GM19463 (cell line): ENCODE measurements around the gene TRIM13.
A peak's percentile ranks its signal among the peaks of the same experiment; 100 is the strongest.

Experiments used
- ATAC-seq: cut with Tn5 transposase; IDR thresholded peaks from one replicate; pipeline ENCODE4 v1.9.1; 2021; ENCODE audit warnings: mild to moderate bottlenecking, moderate library complexity; ENCODE audit not compliant: unreplicated experiment

The TRIM13 gene

DNA sequence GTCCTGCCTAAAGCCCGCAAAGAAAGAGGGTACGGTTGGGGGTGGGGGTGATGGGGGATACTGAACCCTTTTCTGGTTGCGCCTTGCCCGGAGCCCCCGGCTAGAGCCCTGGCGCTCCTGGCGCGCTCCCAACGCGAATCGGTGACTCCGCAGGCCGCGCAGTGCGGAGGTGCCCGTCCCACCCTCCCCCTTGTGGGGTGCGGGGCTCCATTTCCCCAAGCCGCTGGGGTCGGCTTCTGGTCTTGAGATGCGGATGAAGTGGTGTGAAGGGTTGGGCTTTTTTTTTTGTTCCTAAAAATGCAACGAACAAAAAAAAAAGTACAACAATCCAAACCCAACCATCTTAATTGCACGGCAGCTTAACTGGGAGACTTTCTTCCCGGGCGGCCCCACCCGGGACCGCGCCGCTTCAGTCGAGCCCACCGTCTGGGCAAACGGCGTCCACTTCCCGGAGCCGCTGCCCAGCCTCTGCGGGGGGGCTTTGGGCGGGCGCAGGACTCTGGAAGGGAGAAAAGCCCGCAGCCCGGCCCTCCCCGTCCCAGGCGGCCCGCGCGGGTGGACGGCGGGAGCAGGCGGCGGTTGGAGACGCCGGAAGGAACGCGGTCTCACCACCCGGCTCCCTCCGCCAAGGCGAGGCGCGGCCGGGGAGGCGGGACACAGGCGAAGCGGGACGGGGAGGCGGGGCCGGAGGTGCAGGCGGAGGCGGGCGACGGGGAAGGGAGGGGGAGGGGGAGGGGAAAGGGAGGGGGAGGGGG, 504 bp upstream of the TRIM13 start:
- peak; percentile 51 for ATAC-seq

DNA sequence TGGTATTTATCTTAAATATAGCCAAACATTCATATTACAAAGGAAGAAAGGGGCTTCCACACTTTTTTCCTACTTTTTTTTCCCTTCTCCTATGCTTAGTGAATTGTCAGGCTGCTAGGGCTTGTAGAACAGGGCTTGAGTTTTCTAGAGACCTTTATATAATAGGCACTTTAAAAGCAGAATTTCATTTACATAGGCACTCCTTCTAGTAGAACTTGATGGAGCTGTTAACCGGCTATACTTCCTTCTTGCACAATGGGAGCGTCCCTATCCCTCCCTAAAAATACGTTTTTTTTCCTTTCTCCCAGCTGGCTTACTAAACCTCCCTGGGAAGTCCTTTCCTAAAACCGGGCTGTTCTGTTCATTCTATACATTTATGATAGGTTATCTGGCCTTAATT, 1.1 kb downstream of the TRIM13 start:
- ATAC-seq: no peak

DNA sequence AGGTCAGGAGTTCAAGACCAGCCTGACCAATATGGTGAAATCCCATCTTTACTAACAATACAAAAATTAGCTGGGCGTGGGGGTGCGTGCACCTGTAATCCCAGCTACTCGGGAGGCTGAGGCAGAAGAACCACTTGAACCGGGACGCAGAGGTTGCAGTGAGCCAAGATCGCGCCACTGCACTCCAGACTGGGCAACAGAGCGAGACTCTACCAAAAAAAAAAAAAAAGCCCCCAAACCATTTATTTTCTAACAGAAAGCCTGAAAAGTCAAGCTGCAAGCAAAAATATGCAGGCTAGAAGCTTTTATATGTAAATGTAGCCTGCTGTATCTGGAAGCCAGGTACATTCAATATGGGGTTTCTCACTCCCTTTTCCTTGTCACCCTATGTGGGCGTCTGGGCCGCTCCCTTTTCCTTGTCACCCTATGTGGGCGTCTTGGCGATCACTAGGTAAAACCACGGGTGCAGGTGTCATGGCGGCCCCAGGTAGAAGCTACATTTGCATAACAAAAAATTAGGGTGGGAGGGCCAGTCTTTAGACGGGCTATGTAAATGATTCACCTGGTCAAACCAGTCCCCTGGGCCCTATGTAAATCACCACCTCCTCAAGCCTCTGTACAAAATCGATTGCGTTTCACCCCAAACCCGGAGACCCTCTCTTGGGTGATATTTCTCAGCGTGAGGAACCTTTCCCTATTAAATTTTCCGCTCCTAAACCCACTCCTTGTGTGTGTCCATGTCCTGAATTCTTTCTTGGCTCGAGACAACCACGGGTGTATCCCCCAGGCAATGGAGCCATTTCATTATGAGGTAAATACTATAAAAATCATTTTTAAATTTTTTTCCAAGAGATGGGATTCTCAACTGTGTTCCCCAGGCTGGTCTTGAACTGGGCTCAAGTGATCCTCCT, 2.1 kb downstream of the TRIM13 start:
- ATAC-seq: no peak

DNA sequence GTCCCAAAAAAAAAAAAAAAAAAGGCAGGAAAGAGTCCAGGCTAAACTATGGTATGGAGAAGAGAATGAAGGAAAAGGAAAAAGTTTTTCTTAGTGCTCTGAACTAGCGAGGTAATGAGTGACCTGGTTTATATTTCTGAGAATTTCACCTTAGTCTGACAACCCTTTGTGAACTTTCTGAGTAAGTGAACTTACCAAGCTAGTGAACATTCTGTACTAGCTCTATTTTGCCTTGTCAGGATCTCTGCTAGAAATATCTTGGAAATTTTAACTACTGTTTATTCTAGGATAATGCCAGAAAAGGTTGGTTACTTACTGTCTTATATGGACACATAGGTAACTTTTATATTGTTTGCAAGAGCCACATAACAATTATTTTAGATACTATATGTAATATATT, 4.4 kb downstream of the TRIM13 start:
- ATAC-seq: no peak

DNA sequence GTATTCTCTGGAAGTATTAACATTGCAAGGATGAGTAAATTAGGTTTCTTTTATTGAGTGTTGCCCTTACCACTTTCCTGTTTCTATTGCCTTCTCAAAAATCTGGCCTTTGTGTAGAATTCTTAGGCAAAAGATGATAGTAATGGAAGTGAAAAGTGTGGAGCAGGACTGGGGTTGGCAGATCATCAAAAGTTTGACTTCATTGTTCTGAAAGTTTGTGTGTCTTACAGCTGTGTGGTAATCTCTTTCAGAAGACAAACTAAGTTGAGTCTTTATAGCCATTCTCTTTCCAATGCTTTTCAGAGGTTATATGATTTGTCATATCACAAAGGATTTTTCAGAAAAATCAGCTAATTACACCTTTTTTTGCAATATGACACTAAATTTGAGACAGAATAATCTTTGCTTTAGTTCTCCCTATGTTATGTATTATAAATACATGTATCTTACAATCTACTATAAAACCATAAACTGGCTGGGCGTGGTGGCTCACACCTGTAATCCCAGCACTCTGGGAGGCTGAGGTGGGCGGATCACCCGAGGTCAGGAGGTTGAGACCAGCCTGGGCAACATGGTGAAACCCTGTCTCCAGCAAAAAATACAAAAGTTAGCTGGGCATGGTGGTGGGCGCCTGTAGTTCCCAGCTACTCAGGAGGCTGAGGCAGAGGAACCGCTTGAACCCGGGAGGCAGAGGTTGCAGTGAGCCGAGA, 9.7 kb downstream of the TRIM13 start:
- no peak for ATAC-seq

DNA sequence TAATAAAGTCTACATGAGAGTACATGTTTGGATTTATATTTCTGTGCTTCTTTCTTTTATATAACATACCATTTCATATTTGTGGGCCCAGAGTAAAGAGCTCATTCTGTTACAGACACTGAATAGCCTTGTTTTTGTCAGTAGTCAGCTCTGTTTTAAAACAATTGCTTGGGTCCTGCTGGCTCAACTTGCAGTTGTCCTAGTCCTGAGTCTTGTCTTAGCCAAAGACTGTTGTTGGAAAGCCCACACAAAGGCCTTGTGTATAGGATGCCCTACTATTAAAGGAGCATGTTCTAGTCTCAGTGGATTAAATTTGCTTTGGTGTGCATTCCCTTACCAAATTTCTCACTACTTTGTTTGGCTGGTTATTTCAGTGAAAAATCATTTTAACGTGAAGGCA, 14.6 kb downstream of the TRIM13 start:
- ATAC-seq: no peak

DNA sequence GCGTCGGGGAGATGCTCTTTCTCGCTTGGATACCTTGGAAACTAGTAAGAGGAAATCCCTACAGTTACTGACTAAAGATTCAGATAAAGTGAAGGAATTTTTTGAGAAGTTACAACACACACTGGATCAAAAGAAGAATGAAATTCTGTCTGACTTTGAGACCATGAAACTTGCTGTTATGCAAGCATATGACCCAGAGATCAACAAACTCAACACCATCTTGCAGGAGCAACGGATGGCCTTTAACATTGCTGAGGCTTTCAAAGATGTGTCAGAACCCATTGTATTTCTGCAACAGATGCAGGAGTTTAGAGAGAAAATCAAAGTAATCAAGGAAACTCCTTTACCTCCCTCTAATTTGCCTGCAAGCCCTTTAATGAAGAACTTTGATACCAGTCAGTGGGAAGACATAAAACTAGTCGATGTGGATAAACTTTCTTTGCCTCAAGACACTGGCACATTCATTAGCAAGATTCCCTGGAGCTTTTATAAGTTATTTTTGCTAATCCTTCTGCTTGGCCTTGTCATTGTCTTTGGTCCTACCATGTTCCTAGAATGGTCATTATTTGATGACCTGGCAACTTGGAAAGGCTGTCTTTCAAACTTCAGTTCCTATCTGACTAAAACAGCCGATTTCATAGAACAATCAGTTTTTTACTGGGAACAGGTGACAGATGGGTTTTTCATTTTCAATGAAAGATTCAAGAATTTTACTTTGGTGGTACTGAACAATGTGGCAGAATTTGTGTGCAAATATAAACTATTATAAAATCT, 15.7 kb downstream of the TRIM13 start:
- ATAC-seq: no peak

DNA sequence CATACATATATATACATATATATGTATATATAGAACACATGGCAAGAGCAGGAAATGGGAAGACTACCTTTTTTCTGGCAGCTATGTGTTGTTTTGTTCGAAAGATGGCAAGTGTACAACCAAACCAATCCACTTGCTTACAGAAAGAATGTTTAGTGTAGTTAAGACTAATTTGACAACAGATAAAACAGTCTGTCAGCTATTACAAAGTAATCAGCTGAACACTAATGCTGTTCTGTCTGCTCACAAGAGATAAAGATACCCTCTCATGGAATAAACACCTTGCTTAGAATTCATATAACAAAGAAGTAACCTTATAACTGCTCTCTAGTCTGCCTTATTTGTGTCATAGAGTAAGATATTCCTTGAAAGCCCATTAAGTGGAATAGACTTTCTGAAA, 17.5 kb downstream of the TRIM13 start:
- no peak for ATAC-seq

DNA sequence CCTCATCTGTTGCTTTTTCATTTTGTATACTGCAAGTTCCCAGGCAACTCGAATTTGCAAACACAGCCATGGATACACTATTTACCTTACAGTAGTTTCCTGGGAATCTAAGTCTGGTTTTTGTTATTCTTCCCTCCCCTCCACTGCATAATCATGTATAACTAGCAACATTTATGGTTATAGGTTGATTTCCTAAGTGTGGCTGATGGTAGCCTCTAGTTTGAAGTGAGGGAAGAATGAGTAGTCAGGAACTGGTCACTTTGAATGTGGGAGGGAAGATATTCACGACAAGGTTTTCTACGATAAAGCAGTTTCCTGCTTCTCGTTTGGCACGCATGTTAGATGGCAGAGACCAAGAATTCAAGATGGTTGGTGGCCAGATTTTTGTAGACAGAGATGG, 18.4 kb downstream of the TRIM13 start, which contains the start of gene KCNRG:
Gene KCNRG (plus strand): TSS at position 187 of the 400 bp plus-strand sequence. CDS start 50 bp downstream, at position 237.
- ATAC-seq: no peak

DNA sequence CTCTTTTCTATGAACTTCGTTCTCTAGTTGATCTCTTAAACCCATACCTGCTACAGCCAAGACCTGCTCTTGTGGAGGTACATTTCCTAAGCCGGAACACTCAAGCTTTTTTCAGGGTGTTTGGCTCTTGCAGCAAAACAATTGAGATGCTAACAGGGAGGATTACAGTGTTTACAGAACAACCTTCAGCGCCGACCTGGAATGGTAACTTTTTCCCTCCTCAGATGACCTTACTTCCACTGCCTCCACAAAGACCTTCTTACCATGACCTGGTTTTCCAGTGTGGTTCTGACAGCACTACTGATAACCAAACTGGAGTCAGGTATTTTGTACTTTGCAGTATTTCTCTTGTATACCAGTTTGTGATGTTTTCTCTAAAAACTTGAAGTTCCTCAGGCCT, 18.9 kb downstream of the TRIM13 start:
- ATAC-seq: no peak

DNA sequence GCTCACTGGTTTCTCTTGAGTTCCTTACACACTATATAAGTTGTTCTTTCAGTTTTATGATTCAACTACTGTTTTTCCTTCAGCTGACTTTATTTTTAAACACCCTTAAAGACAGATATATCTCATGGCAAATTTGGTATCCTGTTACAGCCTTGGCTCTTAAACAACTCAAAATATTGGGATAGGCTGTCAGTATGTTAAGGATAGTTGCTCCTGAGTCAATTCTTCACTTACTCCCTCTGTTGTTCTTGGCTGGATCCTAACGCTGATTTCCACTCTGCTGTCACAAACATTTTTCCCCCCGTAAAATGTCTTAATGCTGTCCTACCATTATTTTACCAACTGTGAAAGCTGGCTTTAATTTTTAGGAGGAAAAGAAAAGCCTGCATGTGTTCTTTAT, 19.6 kb downstream of the TRIM13 start:
- no peak for ATAC-seq

DNA sequence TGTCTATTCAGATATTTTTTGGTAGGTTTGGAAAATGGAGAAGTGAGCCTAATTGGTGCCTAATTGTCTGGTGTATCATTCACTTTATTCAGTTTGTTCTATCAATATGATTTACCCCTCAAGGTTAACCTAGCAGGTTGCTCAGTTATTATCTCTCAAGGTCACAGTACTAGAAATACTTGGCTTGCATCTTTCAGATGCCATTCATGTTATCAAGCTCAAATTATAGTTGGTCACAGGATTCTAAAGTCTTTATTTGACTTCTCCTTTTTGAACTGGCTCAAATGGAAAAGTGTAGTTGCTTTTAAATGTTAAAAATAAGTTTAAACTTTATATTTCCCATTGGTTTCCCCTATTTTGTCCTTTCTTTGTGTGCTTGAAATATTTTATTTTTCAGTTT, 21.0 kb downstream of the TRIM13 start:
- ATAC-seq: no peak

DNA sequence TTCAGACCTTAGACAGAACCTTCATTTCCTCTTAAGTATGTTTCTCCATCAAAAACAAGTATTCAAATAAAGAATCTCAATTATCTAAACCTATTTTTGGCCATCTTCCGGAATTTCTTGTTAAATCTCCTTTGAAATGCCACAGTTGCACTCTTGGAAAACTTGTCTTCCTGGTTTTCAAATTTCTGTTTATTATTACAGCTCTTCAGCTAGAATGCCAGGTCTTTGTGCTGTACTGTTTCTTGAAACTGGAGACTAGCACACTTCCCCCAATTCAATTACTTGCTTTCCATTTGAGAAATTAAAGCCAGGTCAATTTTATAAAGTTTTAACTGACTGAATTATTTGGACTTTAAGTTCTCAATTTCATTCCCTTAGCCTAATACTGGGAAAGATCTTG, 28.6 kb downstream of the TRIM13 start:
- ATAC-seq: no peak

DNA sequence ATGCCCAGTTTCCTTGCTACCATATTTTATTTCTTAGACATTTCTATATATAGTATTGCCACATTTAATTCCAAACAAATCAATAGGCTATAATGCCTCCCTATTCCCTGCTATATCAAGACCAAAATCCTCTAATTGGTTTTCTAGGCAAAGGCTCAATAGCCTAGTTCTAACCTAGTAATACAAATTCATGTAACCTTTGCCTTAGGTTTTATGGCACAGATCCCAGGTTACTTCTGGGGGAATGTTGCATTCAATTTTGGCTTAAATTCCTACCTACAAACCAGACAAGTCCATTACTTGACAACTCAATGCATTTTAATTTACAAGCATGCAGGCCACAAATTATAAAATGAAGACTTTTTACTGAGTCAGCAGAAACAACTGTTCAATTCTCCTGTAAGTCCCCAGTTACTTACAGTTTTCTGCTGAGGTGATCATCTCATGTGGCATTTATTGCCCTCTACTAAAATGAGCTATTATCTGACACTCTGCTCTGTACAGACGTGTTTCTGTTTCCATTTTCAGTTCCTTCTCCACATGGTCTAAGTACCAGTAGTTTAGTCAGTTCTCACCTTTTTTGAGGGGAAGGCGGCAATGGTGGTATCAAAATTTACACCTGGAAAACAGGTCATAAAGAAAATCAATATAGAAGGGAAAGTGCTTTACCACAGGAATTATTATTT, 30.1 kb downstream of the TRIM13 start:
- ATAC-seq: peak; percentile 99

DNA sequence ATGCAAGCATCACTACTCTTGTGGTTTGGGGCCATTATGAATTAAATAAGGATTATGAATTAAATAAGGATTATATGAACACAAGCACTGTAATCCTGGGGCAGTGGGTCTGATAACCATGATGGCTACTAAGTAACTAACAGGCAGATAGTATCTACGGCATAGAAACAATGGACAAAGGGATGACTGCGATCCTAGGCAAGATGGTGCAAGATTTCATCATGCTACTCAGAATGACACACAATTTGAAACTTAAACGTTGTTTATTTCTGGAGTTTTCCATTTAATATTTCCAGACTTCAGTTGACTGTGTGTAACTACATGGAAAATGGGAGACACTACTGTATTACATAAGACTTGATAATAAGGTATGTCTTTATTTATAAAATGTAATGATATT, 33.5 kb downstream of the TRIM13 start:
- no peak for ATAC-seq

DNA sequence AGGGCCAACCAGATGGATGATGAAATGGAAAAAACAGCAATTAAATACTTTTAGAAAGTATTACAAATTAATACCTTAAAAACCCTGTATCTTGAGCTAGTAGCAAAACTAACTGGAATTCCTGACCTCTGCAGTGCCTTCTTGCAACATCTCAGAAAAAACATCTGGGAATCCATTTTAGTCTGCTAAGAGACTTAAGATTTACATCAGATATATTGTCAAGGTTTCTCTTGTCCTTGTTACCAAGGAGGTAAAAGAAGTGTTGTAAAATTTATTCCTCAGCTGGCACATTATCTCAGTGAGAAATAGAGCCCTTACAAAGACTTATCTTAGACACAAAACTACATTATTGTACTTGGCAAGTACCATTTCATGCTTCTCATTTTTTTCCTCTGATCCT, 36.9 kb downstream of the TRIM13 start:
- ATAC-seq: no peak

DNA sequence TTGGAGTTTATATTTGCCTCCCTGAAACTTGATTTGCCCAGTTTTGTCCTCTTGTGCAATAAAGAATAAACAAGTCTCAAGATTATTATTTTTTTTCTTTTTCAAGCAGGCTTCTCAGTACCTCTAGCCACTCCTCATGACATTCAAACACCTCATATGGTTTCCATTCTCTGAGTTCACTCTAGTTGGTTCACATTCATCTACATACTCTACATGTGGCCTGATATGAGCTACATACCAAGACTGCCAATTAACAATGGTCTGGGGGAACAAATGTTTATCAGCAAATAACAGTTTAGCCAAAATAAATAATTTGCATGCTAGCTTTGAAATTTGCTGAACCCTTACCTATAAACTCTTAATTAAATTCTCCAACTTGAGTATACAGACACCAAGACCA, 40.9 kb downstream of the TRIM13 start:
- no peak for ATAC-seq

DNA sequence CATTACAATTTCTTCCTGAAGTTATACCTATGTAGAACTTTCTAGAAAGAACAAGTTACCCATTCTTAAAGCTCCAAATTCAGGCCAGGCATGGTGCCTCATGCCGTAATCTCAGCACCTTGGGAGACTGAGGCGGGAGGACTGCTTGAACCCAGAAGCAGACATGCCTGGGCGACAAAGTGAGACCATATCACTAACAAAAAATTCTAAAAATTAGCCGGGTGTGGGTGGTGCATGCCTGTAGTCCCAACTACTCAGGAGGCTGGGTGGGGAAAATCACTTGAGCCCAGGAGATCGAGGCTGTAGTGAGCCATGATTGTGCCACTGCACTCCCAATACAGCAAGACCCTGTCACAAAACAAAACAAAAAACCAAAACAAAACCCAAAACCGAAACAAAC, 41.4 kb downstream of the TRIM13 start:
- ATAC-seq: no peak

DNA sequence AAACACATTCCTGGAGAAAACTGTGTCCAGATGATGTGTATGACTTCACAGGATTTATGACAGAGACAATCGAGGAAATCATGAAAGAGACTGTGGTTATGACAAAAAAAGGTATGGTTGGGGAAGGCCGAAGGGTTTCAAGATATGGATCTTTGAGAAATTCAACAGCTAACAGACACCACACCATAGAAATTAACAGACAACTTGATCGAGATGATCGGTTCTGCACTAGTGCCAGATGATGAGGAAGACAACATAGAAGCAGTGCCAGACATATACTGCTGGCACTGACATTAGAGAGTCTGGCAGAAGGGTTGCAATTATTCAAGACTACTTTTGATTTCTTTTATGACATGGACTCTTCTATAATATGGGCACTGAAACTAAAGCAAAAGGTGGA, 55.6 kb downstream of the TRIM13 start:
- no peak for ATAC-seq

DNA sequence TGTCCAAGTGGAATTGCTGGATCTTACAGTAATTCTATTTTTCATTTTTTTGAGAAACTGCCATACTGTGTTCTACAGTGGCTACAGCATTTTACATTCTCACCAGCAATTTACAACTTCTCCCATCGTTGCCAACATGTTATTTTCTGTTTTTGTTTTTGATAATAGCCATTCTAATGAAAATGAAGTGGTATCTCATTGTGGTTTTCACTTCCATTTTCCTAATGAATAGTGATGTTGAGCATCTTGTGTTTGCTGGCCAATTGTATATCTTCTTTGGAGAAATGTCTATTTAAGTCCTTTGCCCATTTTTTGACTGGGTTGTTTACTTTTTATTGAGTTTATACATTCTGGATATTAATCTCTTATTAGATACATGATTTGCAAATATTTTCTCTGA, 57.0 kb downstream of the TRIM13 start:
- no peak for ATAC-seq
